SK-N-SH treated with all-trans-retinoic acid at 6 μM for 48 hours (cell line): ENCODE data around the gene FANCM.
"Not testable (repeated sequence)": the region's sequence is repeated elsewhere in the genome, so short reads cannot be mapped to it uniquely, and the experiment has no call there.

Experiments used
- ATAC-seq: fragments of 200-7000 bp; cut with Tn5 transposase; 3 replicates; pipeline ENCODE4 v1.9.1; 2020; ENCODE audit warnings: mild to moderate bottlenecking, moderate library complexity
- ARNTL ChIP-seq: fragments of 450-650 bp; formaldehyde crosslinking; IDR thresholded peaks from 2 replicates; pipeline ENCODE4 v1.5.0; 2020; ENCODE audit warnings: low read depth, mild to moderate bottlenecking, moderate library complexity, borderline replicate concordance
- BACH2 ChIP-seq: fragments of 250-450 bp; sonication (Bioruptor Pico); IDR thresholded peaks from 2 replicates; pipeline ENCODE4 v1.9.0; 2021; ENCODE audit warnings: mild to moderate bottlenecking, borderline replicate concordance
- CSDC2 ChIP-seq: fragments of 250-450 bp; sonication (Bioruptor Pico); IDR thresholded peaks from 2 replicates; pipeline ENCODE4 v1.5.0; 2020; ENCODE audit warnings: mild to moderate bottlenecking, moderate library complexity
- ESRRG ChIP-seq: fragments of 250-450 bp; sonication (Bioruptor Pico); IDR thresholded peaks from 2 replicates; pipeline ENCODE4 v1.6.1; 2021; ENCODE audit warnings: mild to moderate bottlenecking
- GLIS3 ChIP-seq: fragments of 250-450 bp; sonication (Bioruptor Pico); IDR thresholded peaks from 2 replicates; pipeline ENCODE4 v1.5.0; 2020; ENCODE audit warnings: mild to moderate bottlenecking, moderate library complexity
- ISL1 ChIP-seq: fragments of 250-450 bp; sonication (Bioruptor Pico); IDR thresholded peaks from 2 replicates; pipeline ENCODE4 v2.1.2; 2022; ENCODE audit warnings: mild to moderate bottlenecking, moderate library complexity
- OSR1 ChIP-seq: fragments of 250-450 bp; sonication (Bioruptor Pico); IDR thresholded peaks from 2 replicates; pipeline ENCODE4 v1.8.0; 2022; ENCODE audit warnings: moderate library complexity, mild to moderate bottlenecking, inconsistent platforms
- PPARA ChIP-seq: fragments of 250-450 bp; sonication (Bioruptor Pico); IDR thresholded peaks from 2 replicates; pipeline ENCODE4 v1.5.0; 2020; ENCODE audit warnings: mild to moderate bottlenecking, borderline replicate concordance
- RARB ChIP-seq: fragments of 250-450 bp; sonication (Bioruptor Pico); IDR thresholded peaks from 2 replicates; pipeline ENCODE4 v1.8.0; 2021; ENCODE audit warnings: mild to moderate bottlenecking, moderate library complexity
- SNAI2 ChIP-seq: fragments of 250-450 bp; sonication (Bioruptor Pico); IDR thresholded peaks from 2 replicates; pipeline ENCODE4 v1.5.0; 2020; ENCODE audit warnings: mild to moderate bottlenecking, moderate library complexity
- TCF4 ChIP-seq: fragments of 250-450 bp; sonication (Bioruptor Pico); IDR thresholded peaks from 2 replicates; pipeline ENCODE4 v1.8.0; 2021; ENCODE audit warnings: mild to moderate bottlenecking, moderate library complexity, borderline replicate concordance
- TOX ChIP-seq: fragments of 250-450 bp; sonication (Bioruptor Pico); IDR thresholded peaks from 2 replicates; pipeline ENCODE4 v1.8.0; 2021; ENCODE audit warnings: mild to moderate bottlenecking, moderate library complexity, borderline replicate concordance
- ZFP3 ChIP-seq: fragments of 250-450 bp; sonication (Bioruptor Pico); IDR thresholded peaks from 2 replicates; pipeline ENCODE4 v1.5.0; 2020; ENCODE audit warnings: mild to moderate bottlenecking, moderate library complexity
- ZFP30 ChIP-seq: fragments of 450-650 bp; formaldehyde crosslinking; IDR thresholded peaks from 2 replicates; pipeline ENCODE4 v1.5.0; 2022; ENCODE audit warnings: mild to moderate bottlenecking, moderate library complexity
- ZNF565 ChIP-seq: fragments of 450-650 bp; formaldehyde crosslinking; conservative IDR thresholded peaks from 2 replicates; pipeline ENCODE4 v1.5.0; 2020; ENCODE audit warnings: low read depth, mild to moderate bottlenecking, moderate library complexity
- ZNF70 ChIP-seq: fragments of 450-650 bp; formaldehyde crosslinking; IDR thresholded peaks from 2 replicates; pipeline ENCODE4 v1.5.0; 2020; ENCODE audit warnings: mild to moderate bottlenecking, moderate library complexity
- ZNF8 ChIP-seq: fragments of 450-650 bp; formaldehyde crosslinking; IDR thresholded peaks from 2 replicates; pipeline ENCODE4 v1.5.0; 2020; ENCODE audit warnings: mild to moderate bottlenecking, moderate library complexity
- TF ChIP-seq, protein P1 (sequence below): fragments of 250-450 bp; sonication (Bioruptor Pico); IDR thresholded peaks from 2 replicates; pipeline ENCODE4 v1.5.0; 2020; ENCODE audit warnings: mild to moderate bottlenecking, moderate library complexity
- TF ChIP-seq, protein P2 (sequence below): fragments of 250-450 bp; sonication (Bioruptor Pico); IDR thresholded peaks from 2 replicates; pipeline ENCODE4 v1.8.0; 2020; ENCODE audit warnings: mild to moderate bottlenecking, moderate library complexity, borderline replicate concordance
- TF ChIP-seq, protein P3 (sequence below): fragments of 250-450 bp; sonication (Bioruptor Pico); IDR thresholded peaks from 2 replicates; pipeline ENCODE4 v1.8.0; 2021; ENCODE audit warnings: low read depth, mild to moderate bottlenecking, moderate library complexity, borderline replicate concordance
- TF ChIP-seq, protein P4 (sequence below): fragments of 250-450 bp; sonication (Bioruptor Pico); IDR thresholded peaks from 2 replicates; pipeline ENCODE4 v1.5.1; 2021; ENCODE audit warnings: mild to moderate bottlenecking, moderate library complexity

FANCM gene

DNA sequence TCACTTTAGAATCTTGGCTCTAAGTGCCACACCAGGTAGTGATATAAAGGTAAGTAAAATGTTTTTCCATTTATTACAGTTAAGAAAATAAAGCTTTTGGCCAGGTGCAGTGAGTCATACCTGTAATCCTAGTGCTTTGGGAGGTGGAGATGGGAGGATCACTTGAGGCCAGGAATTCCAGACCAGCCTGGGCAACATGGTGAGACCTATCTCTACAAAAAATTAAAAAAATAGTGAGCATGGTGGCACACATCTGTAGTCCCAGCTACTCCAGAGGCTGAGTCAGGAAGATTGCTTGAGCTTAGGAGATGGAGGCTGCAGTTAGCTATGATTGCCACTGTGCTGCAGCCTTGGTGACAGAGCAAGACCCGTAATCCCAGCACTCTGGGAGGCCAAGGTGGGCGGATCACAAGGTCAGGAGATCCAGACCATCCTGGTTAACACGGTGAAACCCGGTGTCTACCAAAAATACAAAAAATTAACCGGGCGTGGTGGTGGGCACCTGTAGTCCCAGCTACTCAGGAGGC lies 5.0 kb downstream of the FANCM start (continued):
- no peak for TF ChIP-seq PPARA (CRISPR knock-in tag)
- TF ChIP-seq, protein P1, sequence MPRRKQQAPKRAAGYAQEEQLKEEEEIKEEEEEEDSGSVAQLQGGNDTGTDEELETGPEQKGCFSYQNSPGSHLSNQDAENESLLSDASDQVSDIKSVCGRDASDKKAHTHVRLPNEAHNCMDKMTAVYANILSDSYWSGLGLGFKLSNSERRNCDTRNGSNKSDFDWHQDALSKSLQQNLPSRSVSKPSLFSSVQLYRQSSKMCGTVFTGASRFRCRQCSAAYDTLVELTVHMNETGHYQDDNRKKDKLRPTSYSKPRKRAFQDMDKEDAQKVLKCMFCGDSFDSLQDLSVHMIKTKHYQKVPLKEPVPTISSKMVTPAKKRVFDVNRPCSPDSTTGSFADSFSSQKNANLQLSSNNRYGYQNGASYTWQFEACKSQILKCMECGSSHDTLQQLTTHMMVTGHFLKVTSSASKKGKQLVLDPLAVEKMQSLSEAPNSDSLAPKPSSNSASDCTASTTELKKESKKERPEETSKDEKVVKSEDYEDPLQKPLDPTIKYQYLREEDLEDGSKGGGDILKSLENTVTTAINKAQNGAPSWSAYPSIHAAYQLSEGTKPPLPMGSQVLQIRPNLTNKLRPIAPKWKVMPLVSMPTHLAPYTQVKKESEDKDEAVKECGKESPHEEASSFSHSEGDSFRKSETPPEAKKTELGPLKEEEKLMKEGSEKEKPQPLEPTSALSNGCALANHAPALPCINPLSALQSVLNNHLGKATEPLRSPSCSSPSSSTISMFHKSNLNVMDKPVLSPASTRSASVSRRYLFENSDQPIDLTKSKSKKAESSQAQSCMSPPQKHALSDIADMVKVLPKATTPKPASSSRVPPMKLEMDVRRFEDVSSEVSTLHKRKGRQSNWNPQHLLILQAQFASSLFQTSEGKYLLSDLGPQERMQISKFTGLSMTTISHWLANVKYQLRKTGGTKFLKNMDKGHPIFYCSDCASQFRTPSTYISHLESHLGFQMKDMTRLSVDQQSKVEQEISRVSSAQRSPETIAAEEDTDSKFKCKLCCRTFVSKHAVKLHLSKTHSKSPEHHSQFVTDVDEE, result no peak
- TF ChIP-seq, protein P2, sequence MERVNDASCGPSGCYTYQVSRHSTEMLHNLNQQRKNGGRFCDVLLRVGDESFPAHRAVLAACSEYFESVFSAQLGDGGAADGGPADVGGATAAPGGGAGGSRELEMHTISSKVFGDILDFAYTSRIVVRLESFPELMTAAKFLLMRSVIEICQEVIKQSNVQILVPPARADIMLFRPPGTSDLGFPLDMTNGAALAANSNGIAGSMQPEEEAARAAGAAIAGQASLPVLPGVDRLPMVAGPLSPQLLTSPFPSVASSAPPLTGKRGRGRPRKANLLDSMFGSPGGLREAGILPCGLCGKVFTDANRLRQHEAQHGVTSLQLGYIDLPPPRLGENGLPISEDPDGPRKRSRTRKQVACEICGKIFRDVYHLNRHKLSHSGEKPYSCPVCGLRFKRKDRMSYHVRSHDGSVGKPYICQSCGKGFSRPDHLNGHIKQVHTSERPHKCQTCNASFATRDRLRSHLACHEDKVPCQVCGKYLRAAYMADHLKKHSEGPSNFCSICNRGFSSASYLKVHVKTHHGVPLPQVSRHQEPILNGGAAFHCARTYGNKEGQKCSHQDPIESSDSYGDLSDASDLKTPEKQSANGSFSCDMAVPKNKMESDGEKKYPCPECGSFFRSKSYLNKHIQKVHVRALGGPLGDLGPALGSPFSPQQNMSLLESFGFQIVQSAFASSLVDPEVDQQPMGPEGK (CRISPR knock-in tag), result no peak

DNA sequence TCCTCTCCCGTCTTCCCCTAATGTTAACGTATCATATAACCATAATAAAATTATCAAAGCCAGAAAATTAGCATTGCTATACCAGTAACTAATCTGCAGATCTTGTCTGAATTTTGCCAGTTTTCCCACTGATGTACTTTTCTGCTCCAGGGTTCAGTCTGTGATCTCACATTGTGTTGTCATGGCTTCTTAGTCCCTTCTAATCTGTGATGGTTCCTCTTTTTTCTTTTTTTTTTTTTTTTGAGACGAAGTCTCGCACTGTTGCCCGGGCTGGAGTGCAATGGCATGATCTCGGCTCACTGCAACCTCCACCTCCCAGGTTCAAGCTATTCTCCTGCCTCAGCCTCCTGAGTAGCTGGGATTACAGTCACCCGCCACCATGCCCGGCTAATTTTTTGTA lies 6.4 kb downstream of the FANCM start:
- ATAC-seq, result not testable (repeated sequence)

DNA sequence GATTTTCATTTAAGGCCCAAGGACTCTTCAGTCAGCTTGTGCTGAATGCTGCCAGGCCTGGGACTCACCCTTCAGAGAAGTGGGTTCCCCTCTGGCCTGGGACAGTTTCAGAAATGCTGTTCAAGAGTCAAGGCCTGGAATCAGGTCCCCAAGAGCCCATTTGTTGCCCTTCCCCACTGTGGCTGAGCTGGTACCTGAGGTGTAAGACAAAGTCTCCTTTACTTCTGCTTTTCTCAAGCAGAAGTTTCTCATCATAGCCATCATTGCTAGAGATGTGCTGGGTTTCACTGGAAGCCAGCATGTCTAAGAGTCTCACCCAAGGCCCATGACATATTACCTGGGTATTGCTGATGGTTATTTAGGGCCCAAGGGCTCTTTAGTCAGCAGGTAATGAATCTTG lies 8.9 kb downstream of the FANCM start:
- ATAC-seq, result no peak
- TF ChIP-seq OSR1 (no peak), PPARA (CRISPR knock-in tag) (no peak), SNAI2 (no peak), ARNTL (no peak)
- TF ChIP-seq, protein P2 (CRISPR knock-in tag), result no peak

DNA sequence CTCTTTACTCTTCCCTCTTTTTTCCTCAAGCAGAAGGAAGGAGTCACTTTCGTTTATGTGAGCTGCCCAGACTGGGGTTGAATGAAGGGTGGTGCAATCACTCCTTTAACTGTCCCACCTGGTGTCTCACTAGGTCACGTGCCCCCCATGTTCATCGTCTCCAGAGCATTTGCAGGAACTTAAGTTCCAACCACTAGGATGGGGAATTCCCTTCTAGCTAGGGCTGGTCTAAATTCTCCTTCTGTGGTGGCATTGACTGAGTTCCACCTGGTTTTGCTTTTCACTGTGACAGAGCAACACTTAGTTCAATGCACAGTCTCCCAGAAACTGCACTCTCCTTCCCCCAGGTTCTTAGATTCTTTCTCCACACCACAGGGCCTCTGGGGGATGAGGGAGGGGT lies 9.5 kb downstream of the FANCM start:
- no peak for TF ChIP-seq ZFP30 (CRISPR knock-in tag)
- TF ChIP-seq ZNF565 (CRISPR knock-in tag), result no peak
- no peak for TF ChIP-seq OSR1
- no peak for TF ChIP-seq GLIS3 (CRISPR knock-in tag)
- no peak for TF ChIP-seq BACH2
- no peak for TF ChIP-seq ZFP3 (CRISPR knock-in tag)
- TF ChIP-seq, protein P3, sequence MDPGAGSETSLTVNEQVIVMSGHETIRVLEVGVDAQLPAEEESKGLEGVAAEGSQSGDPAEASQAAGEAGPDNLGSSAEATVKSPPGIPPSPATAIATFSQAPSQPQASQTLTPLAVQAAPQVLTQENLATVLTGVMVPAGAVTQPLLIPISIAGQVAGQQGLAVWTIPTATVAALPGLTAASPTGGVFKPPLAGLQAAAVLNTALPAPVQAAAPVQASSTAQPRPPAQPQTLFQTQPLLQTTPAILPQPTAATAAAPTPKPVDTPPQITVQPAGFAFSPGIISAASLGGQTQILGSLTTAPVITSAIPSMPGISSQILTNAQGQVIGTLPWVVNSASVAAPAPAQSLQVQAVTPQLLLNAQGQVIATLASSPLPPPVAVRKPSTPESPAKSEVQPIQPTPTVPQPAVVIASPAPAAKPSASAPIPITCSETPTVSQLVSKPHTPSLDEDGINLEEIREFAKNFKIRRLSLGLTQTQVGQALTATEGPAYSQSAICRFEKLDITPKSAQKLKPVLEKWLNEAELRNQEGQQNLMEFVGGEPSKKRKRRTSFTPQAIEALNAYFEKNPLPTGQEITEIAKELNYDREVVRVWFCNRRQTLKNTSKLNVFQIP (CRISPR knock-in tag), result no peak
- no peak for TF ChIP-seq TCF4 (CRISPR knock-in tag)
- no peak for TF ChIP-seq ZNF8
- TF ChIP-seq CSDC2, result no peak
- no peak for TF ChIP-seq ISL1 (CRISPR knock-in tag)
- TF ChIP-seq ESRRG (CRISPR knock-in tag), result no peak
- TF ChIP-seq, protein P1, result no peak
- no peak for TF ChIP-seq RARB (CRISPR knock-in tag)
- TF ChIP-seq, protein P2 (CRISPR knock-in tag), result no peak
- TF ChIP-seq ARNTL, result no peak
- TF ChIP-seq, protein P4, sequence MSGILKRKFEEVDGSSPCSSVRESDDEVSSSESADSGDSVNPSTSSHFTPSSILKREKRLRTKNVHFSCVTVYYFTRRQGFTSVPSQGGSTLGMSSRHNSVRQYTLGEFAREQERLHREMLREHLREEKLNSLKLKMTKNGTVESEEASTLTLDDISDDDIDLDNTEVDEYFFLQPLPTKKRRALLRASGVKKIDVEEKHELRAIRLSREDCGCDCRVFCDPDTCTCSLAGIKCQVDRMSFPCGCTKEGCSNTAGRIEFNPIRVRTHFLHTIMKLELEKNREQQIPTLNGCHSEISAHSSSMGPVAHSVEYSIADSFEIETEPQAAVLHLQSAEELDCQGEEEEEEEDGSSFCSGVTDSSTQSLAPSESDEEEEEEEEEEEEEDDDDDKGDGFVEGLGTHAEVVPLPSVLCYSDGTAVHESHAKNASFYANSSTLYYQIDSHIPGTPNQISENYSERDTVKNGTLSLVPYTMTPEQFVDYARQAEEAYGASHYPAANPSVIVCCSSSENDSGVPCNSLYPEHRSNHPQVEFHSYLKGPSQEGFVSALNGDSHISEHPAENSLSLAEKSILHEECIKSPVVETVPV, result no peak
- TF ChIP-seq ZNF70 (CRISPR knock-in tag), result no peak
- TF ChIP-seq TOX, result no peak
- ATAC-seq, result no peak
